Kidney (tissue), 14 donors: ENCODE measurements around the gene PRPF4. TPM values are rescaled to one million over a fixed set of nuclear protein-coding genes. Genes with fewer than 3 reads are reported as not detected.
A peak's percentile ranks its signal among the peaks of the same experiment; 100 is the strongest.

Experiments
- DNase-seq, 5 donors: peaks; one replicate each; pipeline ENCODE4 v3.0.0-alpha.2; 2013 to 2020
- FAIRE-seq: peaks from 2 replicates; lab custom pipeline; 2012; peaks lifted over from hg19 to GRCh38; lab: Jason Lieb, UNC
- H3K27ac ChIP-seq, 2 donors: one replicate each; pipeline ENCODE4 v1.7.0; 2013; ENCODE audit warnings: low read depth in 2 of 2, low read length in 2 of 2, inconsistent platforms in 1 of 2
- H3K27me3 ChIP-seq: one replicate; pipeline ENCODE4 v1.7.1; 2013; ENCODE audit warnings: low read length, inconsistent platforms; ENCODE audit not compliant: control insufficient read depth, insufficient read depth
- H3K36me3 ChIP-seq, 3 donors: one replicate each; pipeline versions ENCODE4 v1.7.0 to v1.7.1; 2013; ENCODE audit warnings: low read length in 3 of 3, control low read depth in 1 of 3, inconsistent platforms in 1 of 3; ENCODE audit not compliant: insufficient read depth in 3 of 3, control insufficient read depth in 2 of 3
- H3K4me1 ChIP-seq, 3 donors: one replicate each; pipeline versions ENCODE4 v1.7.0 to v1.7.1; 2013; ENCODE audit warnings: low read length in 3 of 3, inconsistent platforms in 1 of 3, low read depth in 1 of 3; ENCODE audit not compliant: control insufficient read depth in 2 of 3, insufficient read depth in 2 of 3
- H3K4me3 ChIP-seq, 3 donors: one replicate each; pipeline versions ENCODE4 v1.7.0 to v1.8.1; 2013; ENCODE audit warnings: low read length in 3 of 3, control low read depth in 1 of 3, inconsistent platforms in 1 of 3
- H3K9ac ChIP-seq, 3 donors: one replicate each; pipeline versions ENCODE4 v1.7.0 to v1.7.1; 2013; ENCODE audit warnings: low read length in 3 of 3, control low read depth in 1 of 3, inconsistent platforms in 1 of 3
- H3K9me3 ChIP-seq, 3 donors: one replicate each; pipeline versions ENCODE4 v1.7.0 to v1.7.1; 2013; ENCODE audit warnings: low read length in 3 of 3, control low read depth in 1 of 3, inconsistent platforms in 1 of 3; ENCODE audit not compliant: control insufficient read depth in 2 of 3, insufficient read depth in 1 of 3
- intact Hi-C: fragments of 100-400 bp; cut with DNase I; formaldehyde crosslinking; loops from one replicate; pipeline ENCODE4 v1.11.1; 2022
- polyA plus RNA-seq: library from polyadenylated mRNA; stranded (reverse); fragments of 350-450 nt; fragmentation: Illumina TruSeq; extraction: RNeasy Lipid Tissue Mini Kit (QIAGEN cat#74804); gene quantifications from one replicate; pipeline ENCODE4 v1.2.3, GENCODE V29; 2014; ENCODE audit warnings: low read depth, low replicate concordance; ENCODE audit not compliant: insufficient read depth
- total RNA-seq: library from RNA; stranded (reverse); fragmentation: NEBNext Ultra II Directional; extraction: Animal tissue kit (Norgen Biotek cat#: 25700); gene quantifications from one replicate; pipeline ENCODE4 v1.2.1, GENCODE V29; 2021
- TF ChIP-seq, protein P1 (sequence below): IDR thresholded peaks from 3 replicates; pipeline ENCODE4 v1.5.1; 2012; ENCODE audit warnings: mild to moderate bottlenecking, moderate library complexity, borderline replicate concordance; ENCODE audit not compliant: insufficient read depth; ENCODE audit errors: extremely low read depth
- donor health status: control.
- donor health status: control.
- donor health status: control.
- donor health status: control.
- donor health status: control.
- donor health status: DM: yes; HTN: yes; CAD: no.
- donor health status: Normal renal cell carcinoma (clear cell type).

Gene PRPF4
- total and polyA plus RNA-seq, 2 donors from 2014 or later, result 12.8 to 20.0 TPM

DNA sequence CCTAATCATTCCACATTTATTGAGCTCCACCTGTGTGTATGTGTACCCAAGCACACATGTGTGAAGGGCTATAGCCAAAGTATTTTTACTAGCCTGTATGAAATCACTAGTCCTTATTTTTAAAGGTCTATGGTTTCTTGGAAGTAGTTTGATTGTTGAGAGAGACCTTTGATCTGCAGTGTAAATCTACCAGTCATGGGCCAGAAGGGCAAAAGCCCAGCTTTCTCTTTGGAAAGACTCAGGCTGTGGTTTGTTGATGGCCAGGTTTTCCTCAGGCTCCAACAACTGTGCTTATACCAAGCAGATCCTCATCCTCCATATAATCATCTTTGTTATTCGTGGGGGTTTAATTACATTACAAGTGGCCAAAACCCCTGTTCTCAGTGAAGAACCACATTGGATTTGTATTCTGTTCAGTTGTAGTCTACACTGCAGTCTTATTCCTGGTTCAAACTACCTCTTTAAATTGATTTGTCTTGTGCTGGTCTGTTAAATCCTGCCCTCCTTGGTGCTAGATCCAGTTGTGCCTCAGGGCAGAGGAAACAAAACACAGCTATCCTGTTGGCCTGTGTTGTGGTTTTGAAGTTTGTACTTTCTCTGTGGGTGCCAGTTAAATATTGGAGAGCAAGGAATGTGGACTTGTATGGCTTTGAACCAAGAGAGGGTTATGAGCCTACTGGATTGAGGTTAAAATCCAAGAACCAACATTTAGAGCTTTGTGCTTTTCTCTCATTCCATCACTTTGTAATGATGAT, 13.4 kb upstream of the PRPF4 start:
- no peak for FAIRE-seq
- no peak overlapping the region for H3K9ac ChIP-seq
- intact Hi-C loops, result no loop called here

DNA sequence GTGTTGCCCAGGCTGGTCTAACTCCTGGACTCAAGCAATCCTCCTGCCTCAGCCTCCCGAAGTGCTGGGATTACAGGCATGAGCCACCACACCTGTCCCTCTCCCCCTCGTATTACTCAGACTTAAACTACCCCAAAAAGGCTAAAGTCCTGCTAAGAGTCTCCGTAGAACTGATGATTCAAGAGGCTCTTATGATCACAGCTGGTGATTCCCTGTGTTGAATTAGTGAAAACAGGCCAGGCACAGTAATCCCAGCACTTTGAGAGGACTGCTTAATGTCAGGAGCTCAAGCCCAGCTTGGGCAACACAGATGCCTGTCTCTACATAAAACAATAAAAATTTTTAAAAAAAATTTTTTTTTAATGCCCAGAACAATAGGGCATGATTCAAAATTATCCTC, 9.3 kb upstream of the PRPF4 start:
- H3K27me3 ChIP-seq, result no peaks in the 10 kb centered on the region
- intact Hi-C loops, result no loop called here
- H3K4me3 ChIP-seq, result no peak overlapping the region
- TF ChIP-seq, protein P1, sequence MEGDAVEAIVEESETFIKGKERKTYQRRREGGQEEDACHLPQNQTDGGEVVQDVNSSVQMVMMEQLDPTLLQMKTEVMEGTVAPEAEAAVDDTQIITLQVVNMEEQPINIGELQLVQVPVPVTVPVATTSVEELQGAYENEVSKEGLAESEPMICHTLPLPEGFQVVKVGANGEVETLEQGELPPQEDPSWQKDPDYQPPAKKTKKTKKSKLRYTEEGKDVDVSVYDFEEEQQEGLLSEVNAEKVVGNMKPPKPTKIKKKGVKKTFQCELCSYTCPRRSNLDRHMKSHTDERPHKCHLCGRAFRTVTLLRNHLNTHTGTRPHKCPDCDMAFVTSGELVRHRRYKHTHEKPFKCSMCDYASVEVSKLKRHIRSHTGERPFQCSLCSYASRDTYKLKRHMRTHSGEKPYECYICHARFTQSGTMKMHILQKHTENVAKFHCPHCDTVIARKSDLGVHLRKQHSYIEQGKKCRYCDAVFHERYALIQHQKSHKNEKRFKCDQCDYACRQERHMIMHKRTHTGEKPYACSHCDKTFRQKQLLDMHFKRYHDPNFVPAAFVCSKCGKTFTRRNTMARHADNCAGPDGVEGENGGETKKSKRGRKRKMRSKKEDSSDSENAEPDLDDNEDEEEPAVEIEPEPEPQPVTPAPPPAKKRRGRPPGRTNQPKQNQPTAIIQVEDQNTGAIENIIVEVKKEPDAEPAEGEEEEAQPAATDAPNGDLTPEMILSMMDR, result no peak
- FAIRE-seq (no peak), DNase-seq (no peak)
- no peaks in the 10 kb centered on the region for H3K9me3 ChIP-seq
- no peak overlapping the region for H3K27ac ChIP-seq
- no peaks in the 10 kb centered on the region for H3K4me1 ChIP-seq
- H3K9ac ChIP-seq, result no peak overlapping the region
- H3K36me3 ChIP-seq, result peaks cover 8 to 20% (median 13%) of the 10 kb centered on the region in 3 donors

More for the DNA sequence above, 13.4 kb upstream of the PRPF4 start:
- TF ChIP-seq, protein P1, result no peak
- Histone ChIP-seq H3K4me3 (no peak overlapping the region), H3K27ac (peak overlapping the region; percentile 60 to 72), H3K4me1 (no peaks in the 10 kb centered on the region), H3K9me3 (no peaks in the 10 kb centered on the region), H3K36me3 (peaks cover 2 to 20% (median 12%) of the 10 kb centered on the region in 3 donors), H3K27me3 (no peaks in the 10 kb centered on the region)
- DNase-seq, result no peak

DNA sequence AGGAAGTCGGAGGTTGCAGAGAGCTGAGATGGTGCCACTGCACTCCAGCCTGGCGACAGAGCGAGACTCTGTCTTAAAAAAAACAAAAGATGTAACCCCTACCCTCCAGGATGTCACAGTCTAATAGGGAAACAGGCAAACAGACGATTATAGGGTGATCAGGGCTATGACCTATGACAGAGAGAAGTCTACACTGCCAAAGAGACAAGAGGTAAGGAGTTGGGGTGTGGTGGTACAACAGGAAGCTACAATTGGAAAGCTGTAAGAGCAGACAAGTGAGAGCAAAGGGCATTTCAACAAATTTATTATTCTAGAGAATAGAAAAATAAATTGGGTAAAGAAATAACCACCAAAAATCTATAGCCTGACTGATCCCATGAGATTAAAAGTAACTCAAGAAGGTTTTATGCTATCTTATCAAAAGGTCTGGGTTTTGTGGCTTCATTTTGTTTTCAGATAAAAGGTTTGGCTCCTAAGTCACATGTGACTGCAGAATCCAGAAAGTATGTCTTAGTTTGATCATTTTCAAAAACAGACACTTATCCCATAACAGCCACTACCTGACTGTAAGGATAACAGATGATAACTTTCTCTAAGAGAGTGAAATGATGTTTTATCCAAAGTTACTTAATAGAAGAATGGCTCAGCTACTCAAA, 7.4 kb upstream of the PRPF4 start:
- no peaks in the 10 kb centered on the region for H3K27me3 ChIP-seq
- no peak for FAIRE-seq

More for the DNA sequence above, 7.4 kb upstream of the PRPF4 start:
- H3K4me1 ChIP-seq, result no peaks in the 10 kb centered on the region
- H3K4me3 ChIP-seq, result no peak overlapping the region
- no peak overlapping the region for H3K9ac ChIP-seq
- TF ChIP-seq, protein P1, result no peak
- H3K36me3 ChIP-seq, result peaks cover 8 to 27% (median 23%) of the 10 kb centered on the region in 3 donors
- no peaks in the 10 kb centered on the region for H3K9me3 ChIP-seq
- intact Hi-C loops, result no loop called here
- no peak for DNase-seq
- H3K27ac ChIP-seq, result no peak overlapping the region
